ENCODE data around the gene ERVFRD-1. TPM values are rescaled to one million over a fixed set of nuclear protein-coding genes. Genes with fewer than 3 reads are reported as not detected.
"Not testable (repeated sequence)": the region's sequence is repeated elsewhere in the genome, so short reads cannot be mapped to it uniquely, and the experiment has no call there.

ERVFRD-1 gene
- total RNA-seq, 2 donors from 2014 or later, result not detected

DNA sequence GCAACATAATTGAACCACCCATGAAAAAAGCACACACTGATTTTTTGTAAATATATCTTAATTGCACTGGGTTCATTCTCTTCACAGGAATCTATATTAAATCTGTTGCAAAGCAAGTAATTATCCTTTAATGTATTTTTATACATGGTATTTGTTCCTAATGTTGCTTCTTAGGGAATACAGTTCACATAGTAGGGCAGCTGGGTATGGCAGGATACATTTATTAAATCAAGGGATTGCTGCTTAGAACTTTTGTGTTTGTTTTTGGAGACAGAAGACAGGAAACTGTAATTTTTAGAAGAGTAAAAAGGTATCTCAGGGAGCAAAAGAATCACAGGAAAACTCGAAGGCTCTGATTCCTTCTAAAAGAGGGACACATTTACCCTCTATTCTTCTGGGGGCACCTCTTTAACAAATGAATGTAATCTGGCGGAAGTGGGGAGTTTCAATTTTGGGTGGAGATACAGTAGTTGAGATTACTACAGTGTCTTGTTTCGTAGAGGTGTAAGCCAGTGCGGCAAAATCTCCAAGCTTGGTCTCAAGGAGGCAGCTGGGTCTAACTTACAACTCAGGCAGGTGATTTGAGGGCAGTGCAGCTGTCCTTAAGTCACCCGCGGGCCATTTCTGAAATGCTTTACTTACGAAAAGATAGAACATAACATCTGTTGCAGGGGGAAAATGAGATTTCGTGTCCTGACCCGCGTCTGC, 18.7 kb downstream of the ERVFRD-1 start:
- DNase-seq (ENCODE audit: low spot score), result no peak
- no peak for ATAC-seq
- peaks cover 5% of the 10 kb centered on the region for H3K36me3 Mint-ChIP-seq
- H3K27ac Mint-ChIP-seq, result peak overlapping the region; percentile 92 to 96
- H3K27me3 Mint-ChIP-seq, result no peaks in the 10 kb centered on the region
- peaks cover 26 to 29% of the 10 kb centered on the region in 2 donors for H3K4me1 Mint-ChIP-seq (ENCODE audit: low read depth in 2 of 2)
- H3K9me3 Mint-ChIP-seq, result no peaks in the 10 kb centered on the region
- H3K4me3 Mint-ChIP-seq, result peak overlapping the region; percentile 97

GRCh38 chr6:11091141-11091540, 20.4 kb downstream of the ERVFRD-1 start:
- H3K27ac Mint-ChIP-seq; H3K9me3 Mint-ChIP-seq; H3K4me3 Mint-ChIP-seq; H3K27me3 Mint-ChIP-seq; DNase-seq (ENCODE audit: low spot score); ATAC-seq; H3K36me3 Mint-ChIP-seq: not testable (repeated sequence)
- peaks cover 20 to 25% of the 10 kb centered on the region in 2 donors for H3K4me1 Mint-ChIP-seq (ENCODE audit: low read depth in 2 of 2)

GRCh38 chr6:11089695-11090094, 21.8 kb downstream of the ERVFRD-1 start:
- Mint-ChIP-seq H3K27ac (no peak overlapping the region), H3K27me3 (peaks cover 0 to 2% of the 10 kb centered on the region in 2 donors), H3K4me1 (ENCODE audit: low read depth in 2 of 2) (peaks cover 8 to 14% of the 10 kb centered on the region in 2 donors), H3K4me3 (no peak overlapping the region), H3K36me3 (peaks cover 5% of the 10 kb centered on the region), H3K9me3 (no peaks in the 10 kb centered on the region)
- no peak for DNase-seq (ENCODE audit: low spot score)
- no peak for ATAC-seq

DNA sequence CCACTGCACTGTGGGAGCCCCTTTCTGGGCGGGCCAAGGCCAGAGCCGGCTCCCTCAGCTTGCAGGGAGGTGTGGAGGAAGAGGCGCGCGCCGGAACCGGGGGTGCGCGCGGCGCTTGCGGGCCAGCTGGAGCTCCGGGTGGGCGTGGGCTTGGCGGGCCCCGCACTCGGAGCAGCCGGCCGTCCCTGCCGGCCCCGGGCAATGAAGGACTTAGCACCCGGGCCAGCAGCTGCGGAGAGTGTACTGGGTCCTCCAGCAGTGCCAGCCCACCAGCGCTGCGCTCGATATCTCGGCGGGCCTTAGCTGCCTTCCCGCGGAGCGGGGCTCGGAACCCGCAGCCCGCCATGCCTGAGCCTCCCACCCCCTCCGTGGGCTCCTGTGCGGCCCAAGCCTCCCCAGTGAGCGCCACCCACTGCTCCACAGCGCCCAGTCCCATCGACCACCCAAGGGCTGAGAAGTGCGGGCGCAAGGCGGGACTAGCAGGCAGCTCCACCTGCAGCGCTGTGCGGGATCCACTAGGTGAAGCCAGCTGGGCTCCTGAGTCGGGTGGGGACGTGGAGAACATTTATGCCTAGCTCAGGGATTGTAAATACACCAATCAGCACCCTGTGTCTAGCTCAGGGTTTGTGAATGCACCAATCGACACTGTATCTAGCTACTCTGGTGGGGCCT, 24.2 kb downstream of the ERVFRD-1 start:
- not testable (repeated sequence) for H3K36me3 Mint-ChIP-seq; ATAC-seq; H3K4me3 Mint-ChIP-seq; H3K4me1 Mint-ChIP-seq (ENCODE audit: low read depth in 2 of 2); H3K27me3 Mint-ChIP-seq; H3K9me3 Mint-ChIP-seq; H3K27ac Mint-ChIP-seq; DNase-seq (ENCODE audit: low spot score)

- ATAC-seq, result no peak
- H3K9me3 Mint-ChIP-seq, result no peaks in the 10 kb centered on the region
- no peak for DNase-seq (ENCODE audit: low spot score)
- H3K4me3 Mint-ChIP-seq, result no peak overlapping the region
- H3K27ac Mint-ChIP-seq, result no peak overlapping the region
- no peaks in the 10 kb centered on the region for H3K4me1 Mint-ChIP-seq (ENCODE audit: low read depth in 2 of 2)
- H3K27me3 Mint-ChIP-seq, result peaks cover 0 to 2% of the 10 kb centered on the region in 2 donors
- no peaks in the 10 kb centered on the region for H3K36me3 Mint-ChIP-seq
Observed at GRCh38 chr6:11085758-11086435, 25.6 kb downstream of the ERVFRD-1 start.

DNA sequence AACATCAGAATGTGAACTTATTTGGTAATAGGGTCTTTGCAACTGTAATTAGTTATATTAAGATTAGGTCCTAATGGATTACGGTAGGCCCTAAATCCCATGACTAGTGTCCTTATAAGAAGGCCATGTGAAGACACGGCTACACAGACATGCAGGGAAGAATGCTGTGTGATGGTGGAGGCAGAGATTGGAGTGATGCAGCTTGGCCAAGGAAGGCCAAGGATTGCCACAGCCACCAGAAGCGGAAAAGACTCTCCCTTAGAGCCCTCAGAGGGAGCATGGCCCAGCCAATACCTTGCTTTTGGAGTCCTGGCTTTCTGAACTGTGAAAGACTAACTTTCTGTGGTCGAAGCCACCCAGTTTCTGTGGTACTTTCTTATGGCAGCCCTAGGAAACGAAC, 27.6 kb downstream of the ERVFRD-1 start:
- H3K36me3 Mint-ChIP-seq, result no peaks in the 10 kb centered on the region
- H3K4me1 Mint-ChIP-seq (ENCODE audit: low read depth in 2 of 2), result no peaks in the 10 kb centered on the region
- ATAC-seq (no peak), DNase-seq (ENCODE audit: low spot score) (no peak)
- H3K27ac Mint-ChIP-seq, result no peak overlapping the region
- H3K9me3 Mint-ChIP-seq, result no peaks in the 10 kb centered on the region
- peaks cover 0 to 5% of the 10 kb centered on the region in 2 donors for H3K27me3 Mint-ChIP-seq
- H3K4me3 Mint-ChIP-seq, result no peak overlapping the region

GRCh38 chr6:11083491-11083890, 28.0 kb downstream of the ERVFRD-1 start:
- H3K4me3 Mint-ChIP-seq, result no peak overlapping the region
- no peaks in the 10 kb centered on the region for H3K4me1 Mint-ChIP-seq (ENCODE audit: low read depth in 2 of 2)
- no peaks in the 10 kb centered on the region for H3K36me3 Mint-ChIP-seq
- no peak overlapping the region for H3K27ac Mint-ChIP-seq
- no peaks in the 10 kb centered on the region for H3K9me3 Mint-ChIP-seq
- H3K27me3 Mint-ChIP-seq, result peaks cover 0 to 5% of the 10 kb centered on the region in 2 donors
- no peak for ATAC-seq
- no peak for DNase-seq (ENCODE audit: low spot score)

DNA sequence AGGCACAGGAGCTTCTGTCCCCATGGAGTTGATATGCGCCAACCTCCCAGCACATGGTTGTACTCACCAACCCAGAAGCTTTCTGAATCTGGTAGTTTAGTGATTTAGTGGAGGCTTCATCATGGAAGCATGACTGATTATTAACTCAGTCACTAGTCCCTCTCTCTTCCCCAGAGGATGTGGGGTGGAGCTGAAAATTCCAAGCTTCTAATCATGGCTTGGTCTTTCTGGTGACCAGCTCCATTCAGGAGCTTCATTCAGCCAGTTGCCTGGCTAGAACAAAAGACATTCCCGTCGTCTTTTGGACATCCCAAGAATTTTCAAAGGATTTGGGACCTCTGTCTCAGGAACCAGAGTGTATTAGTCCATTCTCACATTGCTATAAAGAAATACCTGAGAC, 31.2 kb downstream of the ERVFRD-1 start:
- no peak for ATAC-seq
- Mint-ChIP-seq H3K36me3 (no peaks in the 10 kb centered on the region), H3K9me3 (no peaks in the 10 kb centered on the region), H3K27ac (no peak overlapping the region), H3K4me1 (ENCODE audit: low read depth in 2 of 2) (no peaks in the 10 kb centered on the region), H3K27me3 (peaks cover 0 to 3% of the 10 kb centered on the region in 2 donors), H3K4me3 (no peak overlapping the region)
- DNase-seq (ENCODE audit: low spot score), result no peak

DNA sequence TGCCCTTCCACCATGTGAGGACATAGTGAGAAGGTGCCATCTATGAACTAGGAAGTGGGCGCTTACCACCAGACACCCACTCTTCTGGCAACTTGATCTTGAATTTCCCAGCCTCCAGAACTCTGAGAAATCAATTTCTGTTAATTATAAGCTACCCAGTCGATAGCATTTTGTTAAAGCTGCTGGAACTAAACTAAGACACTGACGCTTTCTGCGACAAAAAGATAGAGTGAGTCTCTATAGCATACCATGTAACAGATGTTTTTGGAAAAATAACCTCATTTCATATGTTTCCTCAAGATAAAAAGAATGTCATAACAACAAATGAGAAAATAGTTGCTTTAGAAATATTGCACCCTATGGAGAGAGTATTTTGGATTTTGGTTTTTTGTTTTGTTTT, 33.3 kb downstream of the ERVFRD-1 start:
- ATAC-seq, result no peak
- Mint-ChIP-seq H3K4me1 (ENCODE audit: low read depth in 2 of 2) (no peaks in the 10 kb centered on the region), H3K27ac (no peak overlapping the region), H3K9me3 (no peaks in the 10 kb centered on the region), H3K36me3 (no peaks in the 10 kb centered on the region), H3K27me3 (peaks cover 0 to 3% of the 10 kb centered on the region in 2 donors), H3K4me3 (no peak overlapping the region)
- no peak for DNase-seq (ENCODE audit: low spot score)

DNA sequence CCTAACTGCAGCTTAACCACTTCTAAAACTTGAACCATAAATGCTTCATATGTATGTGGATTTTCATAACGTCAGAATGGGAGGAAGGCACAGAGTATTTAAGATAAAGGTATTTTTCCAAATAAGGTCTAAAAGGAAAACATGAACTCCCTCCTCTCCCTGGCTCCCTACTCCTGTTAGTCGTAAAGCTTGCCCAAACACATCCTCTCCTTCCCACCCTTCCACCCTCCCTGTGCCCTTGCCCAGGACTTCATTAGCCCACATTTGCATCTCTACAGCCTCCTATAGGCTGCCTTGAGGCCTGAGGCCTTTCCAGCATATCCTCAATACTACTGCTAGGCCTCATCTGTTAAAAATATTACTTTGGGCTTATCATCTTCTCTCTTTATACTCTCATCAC, 35.0 kb downstream of the ERVFRD-1 start:
- DNase-seq (ENCODE audit: low spot score), result no peak
- H3K27me3 Mint-ChIP-seq, result peaks cover 0 to 8% of the 10 kb centered on the region in 2 donors
- no peak overlapping the region for H3K27ac Mint-ChIP-seq
- ATAC-seq, result no peak
- H3K4me3 Mint-ChIP-seq, result no peak overlapping the region
- no peaks in the 10 kb centered on the region for H3K4me1 Mint-ChIP-seq (ENCODE audit: low read depth in 2 of 2)
- H3K36me3 Mint-ChIP-seq, result no peaks in the 10 kb centered on the region
- H3K9me3 Mint-ChIP-seq, result no peaks in the 10 kb centered on the region

- Mint-ChIP-seq H3K4me1 (ENCODE audit: low read depth in 2 of 2) (no peaks in the 10 kb centered on the region), H3K9me3 (no peaks in the 10 kb centered on the region), H3K27ac (no peak overlapping the region), H3K27me3 (peaks cover 0 to 7% of the 10 kb centered on the region in 2 donors), H3K36me3 (no peaks in the 10 kb centered on the region), H3K4me3 (no peak overlapping the region)
- ATAC-seq (no peak), DNase-seq (ENCODE audit: low spot score) (no peak)
Observed at GRCh38 chr6:11072101-11072500, 39.4 kb downstream of the ERVFRD-1 start.

GRCh38 chr6:11069760-11070159, 41.8 kb downstream of the ERVFRD-1 start:
- Mint-ChIP-seq H3K4me3 (no peak overlapping the region), H3K9me3 (no peaks in the 10 kb centered on the region), H3K27me3 (peaks cover 0 to 15% of the 10 kb centered on the region in 2 donors), H3K27ac (no peak overlapping the region), H3K4me1 (ENCODE audit: low read depth in 2 of 2) (no peaks in the 10 kb centered on the region), H3K36me3 (no peaks in the 10 kb centered on the region)
- no peak for DNase-seq (ENCODE audit: low spot score)
- ATAC-seq, result no peak

DNA sequence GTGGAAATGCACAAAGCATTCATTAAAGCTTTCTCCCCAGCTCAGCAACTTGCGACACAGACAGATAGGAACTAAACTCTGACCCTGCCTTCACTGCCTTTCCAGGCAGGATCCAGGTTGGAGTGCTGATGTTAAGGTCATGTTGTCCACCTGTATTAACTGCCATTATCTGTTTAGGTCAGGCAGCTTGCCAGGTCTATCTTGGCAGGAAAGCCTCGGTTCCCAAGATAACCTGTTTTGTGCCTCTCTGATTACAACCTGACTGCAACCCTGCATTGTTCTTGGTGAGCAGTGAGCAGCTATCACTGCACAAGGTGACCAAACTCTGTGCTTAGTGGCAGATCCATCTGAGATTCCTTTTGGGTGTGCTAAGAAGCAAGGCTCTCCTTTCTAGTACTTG, 44.2 kb downstream of the ERVFRD-1 start:
- Mint-ChIP-seq H3K27me3 (peaks cover 9 to 20% of the 10 kb centered on the region in 2 donors), H3K27ac (no peak overlapping the region), H3K9me3 (no peaks in the 10 kb centered on the region), H3K4me1 (ENCODE audit: low read depth in 2 of 2) (no peaks in the 10 kb centered on the region), H3K4me3 (no peak overlapping the region), H3K36me3 (no peaks in the 10 kb centered on the region)
- DNase-seq (ENCODE audit: low spot score) (no peak), ATAC-seq (no peak)
